Breast epithelium (tissue), 3 donors: ENCODE data around the gene ETNK1.

Experiments
- CTCF ChIP-seq, 3 donors: fragments of 450-650 bp; IDR thresholded peaks; one replicate each; pipeline ENCODE4 v1.5.1; 2016 to 2017; ENCODE audit warnings: antibody characterized with exemption in 3 of 3, mild to moderate bottlenecking in 3 of 3, moderate library complexity in 3 of 3
- POLR2AphosphoS5 ChIP-seq, 3 donors: sonication (generic); formaldehyde crosslinking; IDR thresholded peaks; one replicate each; pipeline ENCODE4 v1.6.1; 2017; ENCODE audit warnings: antibody characterized with exemption in 3 of 3

- TF ChIP-seq CTCF (IDR thresholded peaks at IDR 0.05), result no peak
- TF ChIP-seq POLR2AphosphoS5 (IDR thresholded peaks at IDR 0.05), result no peak
These were observed 31.4 kb downstream of the ETNK1 start for GRCh38 chr12:22656376-22656775.
